HCT116 (cell line): ENCODE data around the gene MBD3L5. TPM values are rescaled to one million over a fixed set of nuclear protein-coding genes. Genes with fewer than 3 reads are reported as not detected.

ENCODE experiments used
- ATAC-seq: fragments of 200-7000 bp; cut with Tn5 transposase; 2 replicates; pipeline ENCODE4 v1.9.1; 2020; ENCODE audit warnings: mild to moderate bottlenecking, moderate library complexity
- BruUV-seq: library from RNA; stranded (reverse); fragments of 400-500 nt; replicated peaks from 2 replicates; lab custom pipeline; 2021; lab: Mats Ljungman, UMichigan
- CTCF ChIA-PET: fragments of 300-600 bp; sonication (Branson Sonifier 250); formaldehyde crosslinking; loops from one replicate; lab custom pipeline; 2021; ENCODE audit warnings: antibody characterized with exemption; lab: Charles Lee
- POLR2A ChIA-PET: fragments of 300-600, 350-600 bp; sonication (Branson Sonifier 250); formaldehyde crosslinking; loops from one replicate; lab custom pipeline; 2021; ENCODE audit warnings: antibody characterized with exemption; lab: Charles Lee
- RAD21 ChIA-PET, 2 experiments: fragments of 300-600 bp; sonication (Branson Sonifier 250); formaldehyde crosslinking; loops; one replicate each; lab custom pipeline; 2023; ENCODE audit warnings: low total read pairs in 2 of 2; ENCODE audit not compliant: uncharacterized antibody in 2 of 2, unreplicated experiment in 2 of 2, low non-redundant PET in 1 of 2; lab: Charles Lee
- DNase-seq: peaks from one replicate; pipeline ENCODE4 v3.0.0-alpha.2; 2010; ENCODE audit warnings: low read depth, low spot score
- H2AFZ ChIP-seq: fragments of 200-600 bp; shearing (Covaris generic), sonication (generic); 2 replicates; pipeline ENCODE4 v1.6.1; 2017; ENCODE audit warnings: low read depth, mixed run types, mixed read lengths, antibody characterized with exemption, low read length; ENCODE audit not compliant: poor library complexity, severe bottlenecking
- H3K27ac ChIP-seq: 2 replicates; pipeline ENCODE4 v1.5.1; 2012; ENCODE audit warnings: low read depth, low read length
- H3K27me3 ChIP-seq: fragments of 200-600 bp; sonication (generic); 2 replicates; pipeline ENCODE4 v1.6.1; 2016; ENCODE audit warnings: mixed run types, low read length, mixed read lengths; ENCODE audit not compliant: insufficient read depth
- H3K36me3 ChIP-seq, 2 experiments: fragments of 200-500 bp in 1 of 2; fragments of 200-600 bp in 1 of 2; sonication (Bioruptor generic) in 1 of 2; sonication (generic) in 1 of 2; 2 replicates each; pipeline versions ENCODE4 v1.5.1 to v1.6.1; 2014 to 2016; ENCODE audit warnings: low read length in 2 of 2, inconsistent platforms in 1 of 2, mixed read lengths in 1 of 2, mixed run types in 1 of 2; ENCODE audit not compliant: insufficient read depth in 2 of 2, control insufficient read depth in 1 of 2
- H3K4me1 ChIP-seq, 2 experiments: fragments of 200-600 bp in 1 of 2; sonication (generic) in 1 of 2; 2 replicates each; pipeline versions ENCODE4 v1.5.1 to v1.6.1; 2012 to 2017; ENCODE audit warnings: low read length in 2 of 2, inconsistent platforms in 1 of 2, mild to moderate bottlenecking in 1 of 2, mixed read lengths in 1 of 2, mixed run types in 1 of 2, moderate library complexity in 1 of 2; ENCODE audit not compliant: insufficient read depth in 2 of 2, control insufficient read depth in 1 of 2
- H3K4me2 ChIP-seq: fragments of 200-600 bp; sonication (generic); 2 replicates; pipeline ENCODE4 v1.6.1; 2017; ENCODE audit warnings: mixed run types, low read length, mixed read lengths
- H3K4me3 ChIP-seq, 2 experiments: fragments of 200-600 bp in 1 of 2; sonication (generic) in 1 of 2; replicated peaks in 1 of 2; 2 replicates each; pipeline ENCODE4 v1.5.1; 2011 to 2016; ENCODE audit warnings: low read length in 2 of 2, control low read depth in 1 of 2, low read depth in 1 of 2, mild to moderate bottlenecking in 1 of 2, mixed read lengths in 1 of 2, mixed run types in 1 of 2
- H3K79me2 ChIP-seq: fragments of 200-600 bp; sonication (generic); 2 replicates; pipeline ENCODE4 v1.6.1; 2017; ENCODE audit warnings: mild to moderate bottlenecking, mixed run types, low read length, moderate library complexity, mixed read lengths; ENCODE audit not compliant: insufficient read depth
- H3K9ac ChIP-seq: fragments of 200-600 bp; sonication (generic); 2 replicates; pipeline ENCODE4 v1.6.1; 2016; ENCODE audit warnings: low read length, mixed read lengths
- H3K9me2 ChIP-seq: fragments of 200-600 bp; sonication (generic), shearing (Covaris generic); 2 replicates; pipeline ENCODE4 v1.6.1; 2017; ENCODE audit warnings: mixed run types, mild to moderate bottlenecking, moderate library complexity; ENCODE audit not compliant: insufficient read depth
- H3K9me3 ChIP-seq, 2 experiments: fragments of 200-500 bp in 1 of 2; fragments of 200-600 bp in 1 of 2; sonication (Bioruptor generic) in 1 of 2; sonication (generic) in 1 of 2; 2 replicates each; pipeline ENCODE4 v1.6.1; 2014 to 2017; ENCODE audit warnings: low read length in 2 of 2, mixed read lengths in 2 of 2, inconsistent platforms in 1 of 2, low read depth in 1 of 2, mild to moderate bottlenecking in 1 of 2, mixed run types in 1 of 2, moderate library complexity in 1 of 2; ENCODE audit not compliant: control insufficient read depth in 1 of 2, insufficient read depth in 1 of 2
- H4K20me1 ChIP-seq: fragments of 200-600 bp; sonication (generic), shearing (Covaris generic); 2 replicates; pipeline ENCODE4 v1.6.1; 2017; ENCODE audit warnings: mixed run types, mild to moderate bottlenecking, moderate library complexity; ENCODE audit not compliant: insufficient read depth
- CBX3 ChIP-seq: IDR thresholded peaks from 2 replicates; pipeline ENCODE4 v1.6.1; 2012; ENCODE audit warnings: low read depth
- JUND ChIP-seq: IDR thresholded peaks from 2 replicates; pipeline ENCODE4 v1.6.1; 2012
- intact Hi-C: fragments of 100-400 bp; cut with micrococcal nuclease; formaldehyde crosslinking; loops from 2 replicates; pipeline ENCODE4 v1.10.0; 2022
- total RNA-seq: library from RNA; stranded (reverse); gene quantifications from one replicate; pipeline ENCODE4 v1.2.1, GENCODE V29; 2021; ENCODE audit not compliant: unreplicated experiment
- TF ChIP-seq, protein P1 (sequence below): IDR thresholded peaks from 2 replicates; pipeline ENCODE4 v1.6.1; 2011; ENCODE audit warnings: mild to moderate bottlenecking, low read length, moderate library complexity; ENCODE audit not compliant: insufficient replicate concordance; ENCODE audit errors: extremely low read depth
- TF ChIP-seq, protein P2 (sequence below): IDR thresholded peaks from 2 replicates; pipeline ENCODE4 v1.6.1; 2012

Gene MBD3L5
- total RNA-seq, 1 experiment from 2014 or later = not detected

DNA sequence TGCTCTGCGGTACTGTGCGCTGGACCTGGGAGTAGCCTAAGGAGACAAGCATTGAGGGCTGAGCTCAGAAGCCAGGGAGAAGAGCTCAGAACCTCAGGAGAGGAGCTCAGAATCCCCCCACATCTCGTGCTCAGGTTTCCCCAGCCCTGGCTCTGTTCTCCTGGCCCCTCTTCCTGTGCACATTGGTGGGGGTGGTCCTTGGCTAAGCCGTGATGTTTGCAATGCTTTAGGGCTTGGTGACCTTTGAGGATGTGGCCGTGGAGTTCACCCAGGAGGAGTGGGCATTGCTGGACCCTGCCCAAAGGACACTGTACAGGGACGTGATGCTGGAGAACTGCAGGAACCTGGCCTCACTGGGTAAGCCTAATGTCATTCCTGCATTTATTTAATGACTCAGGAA is 45.8 kb downstream of the MBD3L5 start:
- Histone ChIP-seq H3K79me2 (peaks cover 6% of the 10 kb centered on the region; the same call in 1 of the 2 replicates), H2AFZ (no peak overlapping the region), H3K27me3 (no peaks in the 10 kb centered on the region), H3K4me3 (no peak overlapping the region), H4K20me1 (no peaks in the 10 kb centered on the region), H3K36me3 (peaks cover 61 to 79% of the 10 kb centered on the region in 2 experiments), H3K9me3 (peaks cover 27 to 28% of the 10 kb centered on the region in 2 experiments; a peak in 3 of 4 replicates), H3K4me2 (no peak overlapping the region), H3K9me2 (no peaks in the 10 kb centered on the region)
- ChIA-PET POLR2A (no interaction called here), RAD21 (no interaction called here), CTCF (no interaction called here)
- DNase-seq = no peak
- TF ChIP-seq JUND = no peak
- TF ChIP-seq, protein P1, sequence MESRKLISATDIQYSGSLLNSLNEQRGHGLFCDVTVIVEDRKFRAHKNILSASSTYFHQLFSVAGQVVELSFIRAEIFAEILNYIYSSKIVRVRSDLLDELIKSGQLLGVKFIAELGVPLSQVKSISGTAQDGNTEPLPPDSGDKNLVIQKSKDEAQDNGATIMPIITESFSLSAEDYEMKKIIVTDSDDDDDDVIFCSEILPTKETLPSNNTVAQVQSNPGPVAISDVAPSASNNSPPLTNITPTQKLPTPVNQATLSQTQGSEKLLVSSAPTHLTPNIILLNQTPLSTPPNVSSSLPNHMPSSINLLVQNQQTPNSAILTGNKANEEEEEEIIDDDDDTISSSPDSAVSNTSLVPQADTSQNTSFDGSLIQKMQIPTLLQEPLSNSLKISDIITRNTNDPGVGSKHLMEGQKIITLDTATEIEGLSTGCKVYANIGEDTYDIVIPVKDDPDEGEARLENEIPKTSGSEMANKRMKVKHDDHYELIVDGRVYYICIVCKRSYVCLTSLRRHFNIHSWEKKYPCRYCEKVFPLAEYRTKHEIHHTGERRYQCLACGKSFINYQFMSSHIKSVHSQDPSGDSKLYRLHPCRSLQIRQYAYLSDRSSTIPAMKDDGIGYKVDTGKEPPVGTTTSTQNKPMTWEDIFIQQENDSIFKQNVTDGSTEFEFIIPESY = no peak
- TF ChIP-seq, all 23 proteins: peak for 0
- intact Hi-C loops = no loop called here
- Histone ChIP-seq H3K9ac (no peak overlapping the region), H3K27ac (no peak overlapping the region), H3K4me1 (no peaks in the 10 kb centered on the region)
- no peak for ATAC-seq
- BruUV-seq = no TSS peak

DNA sequence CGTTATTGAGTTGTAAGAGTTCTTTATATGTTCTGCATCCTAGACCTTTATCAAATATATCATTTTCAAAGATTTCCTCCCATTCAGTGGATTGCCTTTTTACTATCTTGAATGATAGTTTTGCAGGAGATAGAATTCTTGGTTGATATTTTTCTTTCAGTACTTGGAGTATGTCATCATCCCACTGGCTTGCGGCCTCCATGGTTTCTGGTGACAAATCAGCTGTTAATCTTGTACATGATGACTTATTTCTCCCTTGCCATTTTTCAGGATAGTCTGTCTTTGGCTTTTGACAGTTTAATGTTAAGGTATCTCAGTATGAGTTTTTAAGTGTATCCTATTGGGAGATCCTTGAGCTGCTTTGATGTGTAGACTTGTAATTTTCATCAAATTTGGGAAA is 47.6 kb downstream of the MBD3L5 start:
- no peak for ATAC-seq
- ChIA-PET RAD21 (no interaction called here), POLR2A (interaction anchor here (0.6 kb wide), 1 partner anchor 9 kb away, joined by 3 read pairs; the partner anchor contains the start of gene ZNF557), CTCF (no interaction called here)
- DNase-seq = no peak
- Histone ChIP-seq H3K4me1 (no peaks in the 10 kb centered on the region), H3K9me3 (peaks cover 46 to 47% of the 10 kb centered on the region in 2 experiments; a peak in 3 of 4 replicates), H3K27ac (no peak overlapping the region), H2AFZ (no peak overlapping the region), H3K4me2 (no peak overlapping the region), H3K4me3 (no peak overlapping the region), H3K36me3 (peaks cover 68 to 86% of the 10 kb centered on the region in 2 experiments), H4K20me1 (no peaks in the 10 kb centered on the region), H3K9me2 (no peaks in the 10 kb centered on the region), H3K27me3 (no peaks in the 10 kb centered on the region), H3K79me2 (0 out of 2 replicates have a peak, but pooled peaks cover 4% of the 10 kb centered on the region), H3K9ac (no peak overlapping the region)
- peak; percentile 69; the same call in 1 of the 2 replicates for TF ChIP-seq CBX3
- TF ChIP-seq, protein P2, sequence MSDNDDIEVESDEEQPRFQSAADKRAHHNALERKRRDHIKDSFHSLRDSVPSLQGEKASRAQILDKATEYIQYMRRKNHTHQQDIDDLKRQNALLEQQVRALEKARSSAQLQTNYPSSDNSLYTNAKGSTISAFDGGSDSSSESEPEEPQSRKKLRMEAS = no peak
- intact Hi-C loops = no loop called here
- BruUV-seq = no TSS peak

Other genes starting within 250 kb of the MBD3L5 start
- not detected for gene ADGRE1, start 143.0 kb upstream of the MBD3L5 start, total RNA-seq
- gene MBD3L2B, start 9.1 kb upstream of the MBD3L5 start, total RNA-seq = not detected
- not detected for gene MBD3L4, start 9.6 kb downstream of the MBD3L5 start, total RNA-seq
- not detected for gene MBD3L2, start 18.7 kb downstream of the MBD3L5 start, total RNA-seq
- gene MBD3L3, start 28.1 kb downstream of the MBD3L5 start, total RNA-seq = not detected
- gene ZNF557, start 39.1 kb downstream of the MBD3L5 start, total RNA-seq = 7.8 TPM